Gastroesophageal sphincter (tissue), 3 donors: ENCODE measurements around the gene RBBP4.
"Not testable (repeated sequence)": the region's sequence is repeated elsewhere in the genome, so short reads cannot be mapped to it uniquely, and the experiment has no call there.

ENCODE experiments used
- POLR2AphosphoS5 ChIP-seq: sonication (generic); formaldehyde crosslinking; IDR thresholded peaks from one replicate; pipeline ENCODE4 v1.6.1; 2017; ENCODE audit warnings: antibody characterized with exemption
- TF ChIP-seq, protein P1 (sequence below), 4 experiments: fragments of 200-600 bp in 2 of 4; fragments of 450-650 bp in 2 of 4; sonication (generic) in 1 of 4; IDR thresholded peaks; one replicate each; pipeline ENCODE4 v1.5.1; 2017 to 2019; ENCODE audit warnings: antibody characterized with exemption in 4 of 4, mild to moderate bottlenecking in 2 of 4, moderate library complexity in 2 of 4

DNA sequence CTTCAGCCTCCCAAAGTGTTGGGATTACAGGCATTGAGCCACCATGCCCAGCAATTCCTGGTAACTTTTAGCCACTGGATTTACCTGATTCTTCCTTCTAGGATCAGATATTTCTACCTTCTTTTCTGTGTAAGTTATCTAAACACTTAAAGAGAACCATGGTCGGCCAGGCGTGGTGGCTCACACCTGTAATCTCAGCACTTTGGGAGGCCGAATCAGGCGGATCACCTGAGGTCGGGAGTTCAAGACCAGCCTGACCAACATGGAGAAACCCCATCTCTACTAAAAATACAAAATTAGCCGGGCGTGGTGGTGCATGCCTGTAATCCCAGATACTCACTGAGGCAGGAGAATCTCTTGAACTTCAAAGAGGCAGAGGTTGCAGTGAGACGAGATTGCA lies 46.0 kb downstream of the RBBP4 start:
- TF ChIP-seq POLR2AphosphoS5, result not testable (repeated sequence)
- TF ChIP-seq, protein P1, sequence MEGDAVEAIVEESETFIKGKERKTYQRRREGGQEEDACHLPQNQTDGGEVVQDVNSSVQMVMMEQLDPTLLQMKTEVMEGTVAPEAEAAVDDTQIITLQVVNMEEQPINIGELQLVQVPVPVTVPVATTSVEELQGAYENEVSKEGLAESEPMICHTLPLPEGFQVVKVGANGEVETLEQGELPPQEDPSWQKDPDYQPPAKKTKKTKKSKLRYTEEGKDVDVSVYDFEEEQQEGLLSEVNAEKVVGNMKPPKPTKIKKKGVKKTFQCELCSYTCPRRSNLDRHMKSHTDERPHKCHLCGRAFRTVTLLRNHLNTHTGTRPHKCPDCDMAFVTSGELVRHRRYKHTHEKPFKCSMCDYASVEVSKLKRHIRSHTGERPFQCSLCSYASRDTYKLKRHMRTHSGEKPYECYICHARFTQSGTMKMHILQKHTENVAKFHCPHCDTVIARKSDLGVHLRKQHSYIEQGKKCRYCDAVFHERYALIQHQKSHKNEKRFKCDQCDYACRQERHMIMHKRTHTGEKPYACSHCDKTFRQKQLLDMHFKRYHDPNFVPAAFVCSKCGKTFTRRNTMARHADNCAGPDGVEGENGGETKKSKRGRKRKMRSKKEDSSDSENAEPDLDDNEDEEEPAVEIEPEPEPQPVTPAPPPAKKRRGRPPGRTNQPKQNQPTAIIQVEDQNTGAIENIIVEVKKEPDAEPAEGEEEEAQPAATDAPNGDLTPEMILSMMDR (IDR thresholded peaks at IDR 0.05), result not testable (repeated sequence)
